ENCODE data around the gene TTC33.
A peak's percentile ranks its signal among the peaks of the same experiment; 100 is the strongest.
"Not testable (repeated sequence)": the region's sequence is repeated elsewhere in the genome, so short reads cannot be mapped to it uniquely, and the experiment has no call there.

TTC33 gene, protein sequence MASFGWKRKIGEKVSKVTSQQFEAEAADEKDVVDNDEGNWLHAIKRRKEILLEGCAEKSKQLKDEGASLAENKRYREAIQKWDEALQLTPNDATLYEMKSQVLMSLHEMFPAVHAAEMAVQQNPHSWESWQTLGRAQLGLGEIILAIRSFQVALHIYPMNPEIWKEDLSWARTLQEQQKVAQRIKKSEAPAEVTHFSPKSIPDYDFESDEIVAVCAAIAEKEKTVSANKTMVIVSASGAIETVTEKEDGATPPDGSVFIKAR

DNA sequence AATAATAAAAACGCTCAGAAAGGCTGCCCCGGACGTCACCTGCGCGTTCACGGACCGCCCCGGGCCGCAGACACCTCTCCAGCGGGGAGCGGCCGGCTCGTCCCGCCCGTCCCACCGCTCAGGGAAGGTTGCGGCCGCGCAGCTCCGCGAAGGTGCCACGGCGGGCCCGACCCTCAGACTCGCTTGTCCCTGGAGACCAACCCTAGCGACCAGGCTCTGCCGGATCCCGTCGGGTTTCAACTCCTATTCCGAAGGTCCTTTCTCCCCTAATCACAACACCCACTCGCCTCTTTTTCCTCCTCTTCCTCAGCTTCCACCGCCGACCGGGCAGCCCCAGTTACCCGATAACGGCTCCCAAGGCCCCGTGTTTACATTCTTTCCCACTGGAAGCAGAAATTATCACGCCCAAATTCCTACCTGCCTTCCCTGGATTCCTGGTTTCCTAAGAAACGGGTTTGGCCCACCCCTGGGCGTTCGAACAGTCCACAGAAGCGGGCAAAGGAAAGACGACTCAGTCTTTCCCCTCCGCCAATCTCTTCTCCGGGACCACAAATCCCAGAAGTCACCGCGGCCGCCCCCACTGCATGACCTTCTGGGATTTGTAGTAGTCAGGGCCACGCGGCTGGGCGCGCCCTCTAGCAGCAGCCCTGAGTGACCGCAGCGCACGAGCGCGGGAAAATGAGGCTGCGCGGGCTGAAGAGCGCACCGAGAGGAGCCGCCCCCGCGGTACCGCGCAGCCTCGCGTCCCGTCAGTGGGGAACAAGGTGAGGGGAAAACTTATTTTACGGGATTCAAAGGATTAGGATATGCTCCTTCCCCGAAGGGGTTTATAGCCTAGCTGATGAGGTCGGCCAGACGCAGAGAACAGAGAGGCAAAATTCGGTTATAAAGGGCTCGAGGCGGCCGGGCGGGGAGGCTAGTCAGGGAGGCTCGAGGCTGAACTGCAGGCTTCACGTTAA is at the start of gene TTC33:
TTC33 (minus strand) TSS at position 555 of the 959 bp plus-strand sequence. CDS start 8,943 bp downstream, outside the sequence.
- peak; percentile 95 for DNase-seq

DNA sequence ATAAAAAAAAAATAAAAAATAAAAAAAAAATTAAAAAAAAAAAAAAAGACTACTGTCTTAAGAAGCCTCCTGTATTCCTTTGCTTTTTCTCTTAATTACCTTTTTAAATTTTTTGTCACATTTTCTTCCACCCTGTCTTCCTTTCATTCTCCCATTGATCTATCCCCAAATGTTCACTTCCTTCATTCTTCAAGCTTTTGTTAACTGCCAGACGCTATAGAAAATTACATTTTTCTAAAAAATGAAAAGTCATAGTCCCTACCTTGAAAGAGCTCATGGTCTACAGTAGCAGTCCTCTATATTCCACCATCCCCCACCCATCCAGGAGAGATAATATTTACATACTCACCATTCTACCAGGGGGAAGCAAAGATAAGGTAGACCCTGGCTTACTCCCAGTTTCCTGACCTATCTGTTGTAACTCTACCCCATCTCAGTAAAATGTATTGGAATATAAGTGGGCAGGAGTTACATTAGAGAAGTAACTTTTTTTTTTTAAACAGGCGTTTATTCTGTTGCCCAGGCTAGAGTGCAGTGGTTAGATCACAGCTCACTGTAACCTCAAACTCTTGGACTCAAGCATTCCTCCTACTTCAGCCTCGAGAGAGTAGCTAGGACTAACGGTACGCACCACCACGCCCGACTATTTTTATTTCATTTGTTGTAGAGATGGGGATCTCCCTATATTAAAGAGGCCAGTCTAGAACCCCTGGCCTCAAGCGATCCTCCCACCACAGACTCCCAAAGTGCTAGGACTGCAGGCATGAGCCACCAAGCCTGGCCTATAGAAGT is 46.2 kb upstream of the TTC33 start:
- DNase-seq, result no peak

DNA sequence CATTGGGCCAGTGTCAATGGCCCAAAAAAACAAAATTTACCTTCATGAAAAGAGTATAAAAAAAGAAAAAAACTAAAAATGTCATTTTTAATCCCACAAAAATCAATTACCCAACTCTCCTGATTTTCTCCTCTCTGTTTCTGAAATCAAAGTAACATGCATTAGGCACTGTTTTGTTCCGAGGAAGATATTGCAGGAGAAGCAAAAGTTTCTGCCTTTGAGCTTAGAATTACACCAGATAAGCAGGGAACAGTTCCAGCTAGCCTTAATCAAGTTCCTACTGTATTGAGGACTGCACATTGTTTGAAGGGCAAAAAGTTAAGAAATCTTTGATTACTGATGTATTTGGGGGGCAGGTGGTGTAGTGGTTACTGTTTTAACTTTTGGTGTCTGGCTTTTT is 43.5 kb upstream of the TTC33 start:
- DNase-seq, result no peak

DNA sequence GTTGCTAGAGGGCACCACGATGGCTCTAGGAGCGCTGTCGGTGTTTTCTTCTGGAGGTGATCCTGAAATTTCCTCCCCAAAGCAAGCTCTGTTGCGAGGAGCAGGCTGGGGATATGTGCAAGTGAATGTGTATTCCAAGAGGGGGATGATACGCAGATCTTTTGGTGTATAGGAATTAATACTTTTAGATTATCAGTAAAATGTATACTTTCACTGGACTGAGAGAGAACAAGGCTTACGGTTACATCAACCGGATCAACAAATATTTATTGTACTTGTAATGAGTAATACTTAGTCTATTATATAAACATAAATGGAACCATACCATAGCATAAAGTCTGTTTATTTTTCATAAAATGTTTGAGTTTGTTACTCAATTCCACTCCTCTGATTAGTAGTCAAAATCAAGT is 43.0 kb upstream of the TTC33 start:
- no peak for DNase-seq

DNA sequence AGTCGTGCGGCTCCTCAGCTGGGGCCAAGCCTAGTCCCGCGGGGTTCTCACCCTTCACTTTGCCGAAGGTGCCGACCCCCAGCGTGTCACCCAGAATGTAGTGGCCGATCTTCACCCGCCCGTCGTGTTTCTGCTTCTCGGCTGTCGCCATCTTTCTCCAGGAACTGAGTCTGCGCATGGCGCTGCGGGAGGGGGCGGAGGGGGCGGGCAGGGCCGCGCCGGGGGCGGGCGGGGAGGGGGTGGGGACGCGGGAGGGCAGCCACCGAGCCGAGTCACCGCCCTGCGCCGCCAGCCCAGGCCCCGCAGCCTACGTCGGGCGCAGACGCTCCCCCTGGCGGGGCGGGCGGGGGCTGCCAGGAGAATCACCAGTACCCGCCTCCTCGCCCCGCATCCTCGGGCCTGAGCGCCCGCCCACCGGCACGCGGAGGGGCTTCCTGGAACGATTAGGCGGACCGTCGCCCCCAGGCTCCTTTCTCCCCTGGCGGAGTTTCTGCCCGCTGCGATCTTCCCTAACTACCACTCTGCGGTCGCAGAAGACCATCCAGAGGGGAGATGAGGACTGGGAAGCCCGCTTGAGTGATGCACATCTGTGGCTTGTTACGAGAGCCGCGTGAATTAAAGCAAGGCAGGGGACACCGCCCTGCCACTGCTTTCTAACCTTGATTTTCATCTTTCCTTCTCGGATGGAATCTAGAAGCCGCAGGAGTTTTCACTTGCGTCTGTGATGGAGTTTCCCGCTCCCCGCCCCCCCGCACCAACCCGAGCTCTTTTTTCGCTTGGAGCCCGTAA is 42.4 kb upstream of the TTC33 start, which contains the start of gene PRKAA1:
PRKAA1 (minus strand) TSS at position 363 of the 789 bp plus-strand sequence; CDS start at position 178, 185 bp downstream.
- DNase-seq, result peak; percentile 92

DNA sequence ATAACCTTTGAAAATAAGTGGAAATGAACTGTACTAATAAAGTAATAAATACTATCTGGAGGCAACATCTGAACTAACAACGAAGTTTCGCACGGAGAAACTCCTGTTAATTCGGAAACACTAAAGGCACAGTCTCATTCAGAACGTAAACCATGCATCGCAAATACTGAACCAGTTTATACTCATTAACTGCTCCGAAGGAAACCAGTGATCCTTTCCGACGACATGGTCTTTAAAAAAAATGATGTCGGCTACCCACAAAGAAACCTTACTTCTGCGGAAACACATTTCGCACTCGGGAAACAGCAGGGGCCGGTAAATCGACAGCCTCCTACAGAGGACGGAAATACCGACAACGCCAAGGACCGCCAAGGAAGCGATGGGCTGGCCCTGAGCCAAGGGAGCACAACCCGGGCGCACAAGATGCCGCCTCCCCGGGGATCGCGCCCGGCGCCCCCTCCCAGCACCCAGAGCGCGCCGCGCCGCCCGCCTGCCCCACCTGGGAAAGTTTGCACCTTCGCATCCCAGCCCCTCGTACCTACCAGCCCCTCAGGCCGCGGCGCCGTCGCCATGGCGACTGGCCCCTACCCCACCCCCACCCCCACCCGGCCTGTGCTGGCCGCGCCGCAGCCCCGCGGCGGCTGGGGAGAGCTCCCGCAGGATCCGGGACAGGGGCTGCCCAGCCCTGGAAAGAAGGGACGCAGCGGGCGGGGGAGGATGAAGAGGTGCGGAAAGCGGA is 41.7 kb upstream of the TTC33 start:
- DNase-seq, result peak; percentile 89

DNA sequence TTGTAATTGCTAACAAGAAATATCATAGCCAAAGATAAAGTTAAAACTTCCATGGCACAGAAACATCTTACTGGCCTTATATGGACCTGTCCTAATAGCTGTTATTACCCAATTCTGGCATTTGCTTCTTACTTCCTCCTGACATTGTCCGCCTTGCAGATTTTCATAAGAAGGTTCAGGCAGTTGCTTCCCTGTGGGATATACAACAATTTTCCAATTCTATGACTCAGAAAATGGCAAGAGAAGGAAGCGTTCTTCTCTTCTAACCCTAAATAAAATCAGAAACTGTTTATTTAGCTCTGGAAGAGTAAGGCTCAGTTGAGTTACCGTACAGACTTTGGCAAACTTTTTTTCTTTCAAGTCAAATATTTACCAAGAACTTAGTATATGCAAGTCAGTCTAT is 40.7 kb upstream of the TTC33 start:
- no peak for DNase-seq

DNA sequence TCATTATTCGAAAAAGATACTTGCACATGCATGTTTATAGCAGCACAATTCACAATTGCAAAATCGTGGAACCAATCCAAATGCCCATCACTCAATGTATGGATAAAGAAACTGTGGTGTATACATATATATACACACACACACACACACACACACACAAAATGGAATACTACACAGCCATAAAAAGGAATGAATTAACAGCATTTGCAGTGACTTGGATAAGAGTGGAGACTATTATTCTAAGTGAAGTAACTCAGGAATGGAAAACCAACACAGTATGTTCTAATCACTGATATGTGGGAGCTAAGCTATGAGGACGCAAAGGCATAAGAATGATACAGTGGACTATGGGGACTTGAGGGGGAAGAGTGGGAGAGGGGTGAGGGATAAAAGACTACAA is 39.1 kb upstream of the TTC33 start:
- DNase-seq, result not testable (repeated sequence)

DNA sequence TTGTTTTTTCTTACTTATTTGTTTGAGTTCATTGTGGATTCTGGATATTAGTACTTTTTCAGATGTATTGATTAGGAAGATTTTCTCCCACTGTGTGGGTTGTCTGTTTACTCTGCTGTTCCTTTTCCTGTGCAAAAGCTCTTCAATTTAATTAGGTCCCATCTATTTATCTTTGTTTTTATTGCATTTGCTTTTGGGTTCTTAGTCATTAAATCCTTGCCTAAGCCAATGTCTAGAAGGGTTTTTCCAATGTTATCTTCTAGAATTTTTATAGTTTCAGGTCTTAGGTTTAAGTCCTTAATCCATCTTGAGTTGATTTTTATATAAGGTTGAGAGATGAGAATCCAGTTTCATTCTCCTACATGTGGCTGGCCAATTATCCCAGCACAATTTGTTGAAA is 38.6 kb upstream of the TTC33 start:
- not testable (repeated sequence) for DNase-seq

DNA sequence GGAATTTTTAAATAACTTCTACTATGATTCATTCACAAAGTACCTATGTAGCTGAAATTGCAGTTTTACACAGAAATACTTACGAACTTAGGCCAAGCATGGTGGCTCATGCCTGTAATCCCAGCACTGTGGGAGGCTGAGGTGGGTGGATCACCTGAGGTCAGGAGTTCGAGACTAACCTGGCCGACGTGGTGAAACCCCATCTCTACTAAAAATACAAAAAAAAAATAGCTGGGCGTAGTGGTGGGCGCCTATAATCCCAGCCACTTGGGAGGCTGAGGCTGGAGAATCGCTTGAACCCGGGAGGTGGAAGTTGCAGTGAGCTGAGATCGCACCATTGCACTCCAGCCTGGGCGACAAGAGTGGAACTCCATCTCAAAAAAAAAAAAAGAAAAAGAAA is 36.9 kb upstream of the TTC33 start:
- not testable (repeated sequence) for DNase-seq

DNA sequence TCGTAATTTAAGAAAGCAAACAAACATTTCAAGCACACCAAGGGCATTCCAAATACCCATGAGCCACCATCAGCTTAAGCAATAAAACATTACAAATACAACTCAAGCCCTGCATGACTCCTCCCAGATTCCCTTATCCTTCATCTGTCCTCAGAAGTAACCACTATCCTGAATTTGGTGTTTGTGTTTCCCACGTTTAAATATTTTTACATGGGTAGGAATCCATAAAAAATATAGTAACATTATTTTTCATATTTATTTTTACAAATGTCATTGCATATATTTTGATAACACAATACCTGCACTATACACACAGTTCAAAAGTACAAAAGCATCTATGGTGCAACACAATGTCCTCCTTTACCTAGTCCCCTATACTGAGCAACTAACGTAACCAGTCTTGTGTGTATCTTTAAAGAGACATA is 36.0 kb upstream of the TTC33 start:
- no peak for DNase-seq

DNA sequence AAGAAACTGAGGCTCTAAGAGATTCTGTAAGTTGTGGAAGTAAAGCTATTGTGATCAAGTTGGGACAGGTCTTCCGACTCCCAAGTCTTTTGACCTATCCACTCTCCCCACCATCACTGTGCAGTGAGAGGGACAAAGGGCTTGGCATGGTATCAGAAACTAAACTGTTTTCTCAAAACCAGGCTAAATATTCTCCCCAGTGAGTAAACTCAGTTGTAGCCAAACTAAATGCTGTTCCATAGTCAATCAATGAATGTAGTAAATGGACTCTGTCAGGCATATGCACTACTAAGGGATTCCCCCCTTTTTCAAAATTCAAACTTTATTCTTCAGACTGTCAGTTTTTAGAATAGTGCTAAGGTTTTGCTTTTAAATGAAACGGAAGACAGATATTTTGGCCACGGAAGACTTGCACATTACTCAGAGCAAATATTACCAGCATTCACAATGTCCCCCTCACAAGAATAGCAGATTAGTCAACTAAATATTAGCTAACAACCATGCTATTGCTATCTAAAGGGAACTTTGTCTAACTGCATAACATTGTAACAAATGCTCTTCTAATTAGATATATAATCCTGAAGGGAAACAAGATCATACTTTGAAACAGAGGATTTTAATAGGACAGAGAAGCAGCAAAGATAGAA is 35.3 kb upstream of the TTC33 start:
- DNase-seq, result no peak

DNA sequence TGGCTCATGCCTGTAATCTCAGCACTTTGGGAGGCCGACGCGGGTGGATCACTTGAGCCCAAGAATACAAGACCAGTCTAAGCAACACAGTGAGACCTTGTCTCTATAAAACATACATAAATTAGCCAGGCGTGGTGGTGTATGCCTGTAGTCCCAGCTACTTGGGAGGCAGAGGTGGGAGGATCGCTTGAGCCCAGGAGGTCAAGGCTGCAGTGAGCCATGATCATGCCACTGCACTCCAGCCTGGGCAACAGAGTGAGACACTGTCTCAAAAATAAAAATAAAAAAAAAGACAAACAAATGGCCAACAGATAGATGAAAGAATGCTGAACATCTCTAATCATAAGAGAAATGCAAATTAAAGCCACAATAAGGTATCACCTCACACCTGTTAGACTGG is 33.2 kb upstream of the TTC33 start:
- DNase-seq, result not testable (repeated sequence)

DNA sequence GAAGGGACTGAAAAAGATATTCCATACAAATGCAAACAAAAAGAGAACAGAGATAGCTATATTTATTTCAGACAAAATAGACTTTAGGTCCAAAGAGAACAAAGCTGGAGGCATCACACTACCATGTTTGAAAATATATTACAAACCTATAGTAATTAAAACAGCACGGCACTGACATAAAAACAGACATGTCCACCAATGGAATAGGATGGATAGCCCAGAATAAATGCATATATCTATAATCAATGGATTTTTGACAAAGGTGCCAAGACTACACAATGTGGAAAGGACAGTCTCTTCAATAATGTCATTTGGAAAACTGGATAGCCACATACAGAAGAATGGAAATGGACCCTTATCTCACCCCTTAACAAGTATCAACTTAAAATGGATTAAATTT is 32.2 kb upstream of the TTC33 start:
- DNase-seq, result no peak

DNA sequence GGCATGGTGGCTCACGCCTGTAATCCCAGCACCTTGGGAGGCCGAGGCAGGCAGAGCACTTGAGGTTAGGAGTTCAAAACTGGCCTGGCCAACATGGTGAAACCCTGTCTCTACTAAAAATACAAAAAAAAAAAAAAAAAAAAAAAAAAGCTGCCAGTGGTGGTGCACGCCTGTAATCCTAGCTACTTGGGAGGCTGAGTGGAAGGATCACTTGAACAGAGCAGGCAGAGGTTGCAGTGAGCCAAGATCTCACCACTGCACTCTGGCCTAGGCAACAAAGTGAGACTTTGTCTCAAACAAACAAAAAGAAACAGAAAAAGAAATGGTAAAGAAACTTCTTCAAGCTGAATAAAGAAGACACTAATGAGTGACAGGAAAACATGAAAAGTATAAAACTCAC is 30.9 kb upstream of the TTC33 start:
- DNase-seq, result not testable (repeated sequence)

DNA sequence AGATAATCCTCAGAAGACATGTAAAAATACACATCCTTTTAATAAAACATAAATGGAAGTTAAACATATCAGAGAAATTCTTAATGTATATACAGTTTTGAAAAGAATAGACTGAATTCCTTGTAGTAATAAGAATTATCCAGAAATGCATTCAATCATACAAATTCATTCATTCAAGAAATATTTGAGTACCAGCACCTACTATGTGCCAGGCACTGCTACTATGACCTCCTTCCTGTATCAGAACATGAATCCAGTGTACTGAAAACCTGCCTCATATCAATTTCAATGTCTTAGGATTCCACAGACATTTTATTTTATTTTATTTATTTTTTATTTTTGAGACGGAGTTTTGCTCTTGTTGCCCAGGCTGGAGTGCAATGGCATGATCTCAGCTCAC is 29.2 kb upstream of the TTC33 start:
- DNase-seq, result no peak

DNA sequence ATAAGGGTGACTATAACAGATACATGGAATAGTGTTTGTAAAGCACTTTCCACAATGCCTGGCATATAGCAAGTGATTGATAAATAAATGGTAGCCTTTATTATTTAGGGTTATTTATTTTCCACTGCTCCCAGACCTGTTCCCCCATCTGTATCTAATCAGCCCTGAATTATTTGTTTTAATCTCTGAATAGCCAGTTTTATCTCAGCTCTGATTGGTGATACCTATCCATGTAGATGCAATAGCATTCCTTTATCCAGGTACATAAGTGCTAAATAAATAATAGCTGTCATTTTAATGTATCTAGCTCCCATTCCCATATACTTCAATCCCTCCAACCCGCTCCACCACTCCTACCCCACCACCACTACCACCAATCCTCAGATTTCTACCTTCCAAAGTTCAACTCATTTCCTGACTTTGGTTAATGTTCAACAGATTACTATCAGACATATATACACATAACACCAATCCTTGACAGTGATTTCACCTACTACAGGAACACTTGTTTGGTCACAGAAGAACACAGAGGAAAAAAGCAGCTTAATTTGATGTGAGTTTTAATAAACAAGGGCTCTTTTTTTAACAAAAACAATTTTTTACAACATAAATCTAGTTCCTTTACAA is 28.4 kb upstream of the TTC33 start:
- DNase-seq, result no peak

DNA sequence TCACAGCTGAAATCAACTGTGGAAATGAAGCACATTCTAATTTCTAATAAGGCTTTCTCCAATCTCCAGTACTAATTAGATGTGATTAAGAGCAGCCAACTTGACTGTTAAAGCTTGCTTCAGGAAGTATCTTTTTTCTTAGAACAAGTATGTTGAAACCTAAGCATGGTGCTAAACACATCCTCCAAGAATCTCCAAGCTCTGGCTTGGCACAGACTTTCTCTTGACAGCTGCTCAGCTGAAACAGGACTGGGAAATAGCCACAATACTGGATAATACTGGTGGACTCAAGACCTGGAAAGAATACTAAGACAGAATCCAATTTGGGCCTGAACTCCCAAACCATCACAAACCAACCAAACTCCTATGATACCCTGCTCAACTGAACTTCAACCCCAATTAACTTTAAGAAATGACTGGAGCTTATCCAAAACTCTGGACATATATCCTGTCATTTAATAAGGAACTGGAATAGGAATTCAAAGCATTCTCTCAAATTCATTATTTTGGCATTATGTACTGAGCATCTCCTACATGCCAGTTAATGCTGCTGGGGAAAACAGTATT is 26.2 kb upstream of the TTC33 start:
- DNase-seq, result no peak

DNA sequence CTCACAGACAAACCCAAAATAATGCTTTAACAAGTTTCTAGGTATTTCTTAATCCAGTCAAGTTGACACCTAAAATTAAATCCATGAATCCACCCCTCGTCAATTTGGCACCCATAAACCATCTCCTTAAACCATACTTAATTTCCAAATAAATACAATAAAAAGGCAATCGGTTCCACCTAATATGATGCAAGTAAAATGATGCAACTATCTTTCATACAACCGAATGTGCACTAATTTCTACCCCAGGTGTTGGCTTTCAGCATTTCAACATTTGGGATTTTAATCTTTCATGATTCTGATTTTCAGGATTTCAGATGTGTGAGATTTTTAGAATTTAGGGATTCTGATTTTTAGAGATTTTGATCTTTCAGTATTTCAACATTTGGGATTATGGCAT is 25.1 kb upstream of the TTC33 start:
- no peak for DNase-seq

DNA sequence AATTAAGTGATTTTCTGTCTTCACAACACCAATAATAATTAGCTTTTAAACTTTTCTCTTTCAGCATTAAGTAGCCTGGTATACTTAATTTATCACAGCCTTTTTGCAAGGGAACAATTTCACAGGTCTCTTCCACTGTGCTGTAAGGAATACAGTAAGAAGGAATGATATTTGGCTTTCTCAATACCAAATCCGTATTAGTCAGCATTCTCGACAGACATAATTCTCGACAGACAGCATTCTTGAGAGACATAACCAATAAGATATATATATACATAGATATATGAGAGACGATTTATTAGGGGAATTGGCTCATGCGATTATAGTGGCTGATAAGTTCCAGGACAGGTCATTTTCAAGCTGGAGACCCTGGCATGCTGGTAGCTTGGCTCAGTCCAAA is 24.4 kb upstream of the TTC33 start:
- no peak for DNase-seq
